B cell (primary cell): ENCODE measurements around the gene KCNQ1OT1. TPM values are rescaled to one million over a fixed set of nuclear protein-coding genes. Genes with fewer than 3 reads are reported as not detected.

Experiments used
- ATAC-seq: fragments of 200-7000 bp; cut with Tn5 transposase; one replicate; pipeline ENCODE4 v1.10.0; 2021; ENCODE audit warnings: low read depth, mild to moderate bottlenecking, moderate number of reproducible peaks, moderate library complexity
- CTCF ChIA-PET: fragments of 350-600 bp; sonication (Branson Sonifier 250); formaldehyde crosslinking; loops from one replicate; lab custom pipeline; 2021; ENCODE audit warnings: antibody characterized with exemption, inconsistent platforms; lab: Charles Lee
- POLR2A ChIA-PET: fragments of 350-600 bp; sonication (Branson Sonifier 250); formaldehyde crosslinking; loops from one replicate; lab custom pipeline; 2021; ENCODE audit warnings: antibody characterized with exemption; lab: Charles Lee
- DNase-seq: peaks from one replicate; pipeline ENCODE4 v3.0.0; 2013
- H2AFZ ChIP-seq: 2 replicates; pipeline ENCODE4 v1.6.1; 2012; ENCODE audit warnings: mild to moderate bottlenecking, low read depth, low read length; ENCODE audit not compliant: insufficient read depth, poor library complexity, severe bottlenecking
- H3K27ac ChIP-seq, 2 donors: 1 replicate in 1 of 2; 2 replicates in 1 of 2; pipeline ENCODE4 v1.5.1; 2012 to 2013; ENCODE audit warnings: low read length in 2 of 2, mild to moderate bottlenecking in 2 of 2, moderate library complexity in 1 of 2
- H3K27me3 ChIP-seq, 4 experiments: fragments of 200-600 bp in 1 of 4; sonication (generic) in 1 of 4; replicated peaks in 1 of 4; 1 replicate in 2 of 4; 2 replicates in 2 of 4; pipeline versions ENCODE4 v1.6.1 to v1.7.0; 2013 to 2016; ENCODE audit warnings: low read length in 3 of 4, mild to moderate bottlenecking in 2 of 4, mixed read lengths in 1 of 4, moderate library complexity in 1 of 4; ENCODE audit not compliant: insufficient read depth in 4 of 4, control insufficient read depth in 3 of 4; ENCODE audit errors: control extremely low read depth in 1 of 4
- H3K36me3 ChIP-seq, 2 experiments: replicated peaks in 1 of 2; 1 replicate in 1 of 2; 2 replicates in 1 of 2; pipeline versions ENCODE4 v1.6.1 to v1.7.1; 2013; ENCODE audit warnings: low read length in 1 of 2; ENCODE audit not compliant: insufficient read depth in 2 of 2, control insufficient read depth in 1 of 2; ENCODE audit errors: control extremely low read depth in 1 of 2, extremely low read depth in 1 of 2
- H3K4me1 ChIP-seq, 2 donors: fragments of 200-600 bp in 1 of 2; sonication (generic) in 1 of 2; 1 replicate in 1 of 2; 2 replicates in 1 of 2; pipeline versions ENCODE4 v1.5.1 to v1.6.1; 2013 to 2017; ENCODE audit warnings: low read length in 2 of 2; ENCODE audit not compliant: control insufficient read depth in 2 of 2, insufficient read depth in 2 of 2
- H3K4me2 ChIP-seq: replicated peaks from 2 replicates; pipeline ENCODE3; 2012; ENCODE audit warnings: mild to moderate bottlenecking, low read depth, low read length; ENCODE audit not compliant: poor library complexity, severe bottlenecking
- H3K4me3 ChIP-seq, 5 experiments: fragments of 200-600 bp in 1 of 5; sonication (generic) in 1 of 5; 1 replicate in 3 of 5; 2 replicates in 2 of 5; pipeline versions ENCODE4 v1.5.1 to v1.7.0; 2011 to 2016; ENCODE audit warnings: low read length in 4 of 5, mild to moderate bottlenecking in 4 of 5, low read depth in 2 of 5, control low read depth in 1 of 5, moderate library complexity in 1 of 5; ENCODE audit not compliant: insufficient read depth in 1 of 5; ENCODE audit errors: control extremely low read depth in 1 of 5, extremely low read depth in 1 of 5
- H3K79me2 ChIP-seq: fragments of 200-600 bp; sonication (generic); one replicate; pipeline ENCODE4 v1.6.0; 2016; ENCODE audit warnings: low read length; ENCODE audit not compliant: control insufficient read depth, insufficient read depth
- H3K9ac ChIP-seq: fragments of 200-600 bp; sonication (generic); 2 replicates; pipeline ENCODE4 v1.6.1; 2017; ENCODE audit warnings: mild to moderate bottlenecking, low read length, moderate library complexity
- H3K9me3 ChIP-seq, 3 donors: one replicate each; pipeline versions ENCODE4 v1.6.1 to v1.7.1; 2013; ENCODE audit warnings: low read length in 2 of 3; ENCODE audit not compliant: control insufficient read depth in 2 of 3, insufficient read depth in 1 of 3; ENCODE audit errors: control extremely low read depth in 1 of 3
- H4K20me1 ChIP-seq: 2 replicates; pipeline ENCODE4 v1.6.0; 2012; ENCODE audit warnings: mild to moderate bottlenecking, low read length; ENCODE audit not compliant: insufficient read depth, control insufficient read depth, poor library complexity, severe bottlenecking
- H3K27ac Mint-ChIP-seq: one replicate; pipeline ENCODE4 v1.8.0; 2021; ENCODE audit warnings: mixed read lengths
- H3K27me3 Mint-ChIP-seq: one replicate; pipeline ENCODE4 v1.8.0; 2021; ENCODE audit warnings: mixed read lengths
- H3K4me1 Mint-ChIP-seq: one replicate; pipeline ENCODE4 v1.8.0; 2021; ENCODE audit warnings: mixed read lengths
- H3K4me3 Mint-ChIP-seq: one replicate; pipeline ENCODE4 v1.8.0; 2021; ENCODE audit warnings: mixed read lengths
- H3K9me3 Mint-ChIP-seq: one replicate; pipeline ENCODE4 v1.8.0; 2022; ENCODE audit warnings: mixed read lengths; ENCODE audit not compliant: insufficient read depth
- CTCF ChIP-seq: fragments of 200-600 bp; IDR thresholded peaks from one replicate; pipeline ENCODE4 v1.8.0; 2022; ENCODE audit warnings: antibody characterized with exemption, mild to moderate bottlenecking
- EZH2 ChIP-seq: IDR thresholded peaks from 2 replicates; pipeline ENCODE4 v1.6.1; 2012; ENCODE audit warnings: borderline replicate concordance, low read depth, mild to moderate bottlenecking, moderate library complexity, low read length; ENCODE audit not compliant: insufficient read depth, poor library complexity, severe bottlenecking
- WGBS: methylation state at CpG from one replicate; pipeline ENCODE4 v1.1.5; 2013; ENCODE audit warnings: missing lambda C conversion rate; ENCODE audit not compliant: insufficient coverage; 5-methylcytosine and 5-hydroxymethylcytosine counted together
- intact Hi-C: fragments of 100-400 bp; cut with micrococcal nuclease; formaldehyde crosslinking; loops from one replicate; pipeline ENCODE4 v1.10.0; 2022
- polyA plus RNA-seq: library from polyadenylated mRNA; depleted of rRNA; stranded (reverse); fragments of >200 nt; gene quantifications from 2 replicates; pipeline ENCODE4 v1.2.3, GENCODE V29; 2012
- total RNA-seq, 2 donors: library from RNA; stranded (reverse); fragments of 120-200 nt in 1 of 2; gene quantifications; 1 replicate in 1 of 2; 2 replicates in 1 of 2; pipeline versions ENCODE4 v1.2.3 to v1.2.4, GENCODE V29; 2013 to 2022

KCNQ1OT1 gene
- total and polyA plus RNA-seq, 2 donors (not counting 1 experiment from before 2014, with no cell fraction given), result 0.03 to 0.89 TPM

DNA sequence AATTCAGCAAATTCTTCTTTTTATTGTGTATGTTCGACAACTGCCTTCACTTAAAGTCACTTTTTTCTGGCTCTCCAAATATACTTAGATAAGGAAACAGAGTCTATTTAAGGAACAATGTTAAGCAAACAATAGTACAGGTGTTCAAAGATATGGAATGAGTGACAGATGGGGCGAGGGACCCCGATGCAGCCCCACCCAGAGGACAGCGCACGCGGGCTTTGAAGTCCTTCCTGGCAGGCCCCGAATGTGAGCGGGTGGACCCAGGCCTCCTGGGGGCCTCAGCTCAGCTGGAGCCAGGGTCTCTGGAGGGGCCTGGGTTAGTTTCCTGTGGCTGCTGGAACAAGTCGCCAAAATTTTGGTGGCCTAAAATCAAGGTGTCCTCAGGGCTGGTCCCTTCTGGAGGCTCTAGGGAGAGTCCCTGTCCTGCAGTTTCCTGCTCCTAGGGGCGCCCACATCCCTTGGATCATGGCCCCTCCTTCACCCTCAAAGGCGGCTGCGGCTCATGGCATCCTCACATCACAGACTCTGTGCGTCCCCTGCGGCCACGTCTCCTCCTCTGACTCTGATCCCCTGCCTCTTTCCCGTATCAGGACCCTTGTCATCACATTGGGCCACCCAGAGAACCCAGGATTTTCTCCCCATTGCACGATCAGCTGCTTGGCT, 40.6 kb upstream of the KCNQ1OT1 start:
- no peak for ATAC-seq
- CTCF ChIA-PET, result no interaction called here

More for the DNA sequence above, 40.6 kb upstream of the KCNQ1OT1 start:
- Histone ChIP-seq H3K4me1 (no peaks in the 10 kb centered on the region), H3K4me3 (no peak overlapping the region), H3K36me3 (no peaks in the 10 kb centered on the region), H3K79me2 (no peaks in the 10 kb centered on the region), H4K20me1 (no peaks in the 10 kb centered on the region), H3K4me2 (no peak overlapping the region), H3K9ac (no peak overlapping the region), H3K9me3 (no peaks in the 10 kb centered on the region), H3K27me3 (no peaks in the 10 kb centered on the region), H2AFZ (no peak overlapping the region), H3K27ac (no peak overlapping the region)
- Mint-ChIP-seq H3K4me3 (no peak overlapping the region), H3K27me3 (no peaks in the 10 kb centered on the region), H3K27ac (no peak overlapping the region), H3K9me3 (no peaks in the 10 kb centered on the region), H3K4me1 (no peaks in the 10 kb centered on the region)
- intact Hi-C loops, result no loop called here
- TF ChIP-seq CTCF (no peak), EZH2 (no peak)
- 81% methylated on average over 16 of the region's 17 CpGs for WGBS
- POLR2A ChIA-PET, result no interaction called here
- DNase-seq, result no peak
